Measurements from ENCODE around the gene PDK2. TPM values are rescaled to one million over a fixed set of nuclear protein-coding genes. Genes with fewer than 3 reads are reported as not detected.

PDK2 gene
- total and polyA plus RNA-seq, 9 of the 15 experiments (the other 6 are each of a cell fraction or from before 2014, with no cell fraction given): 0.03 to 2.5 (median 1.4) TPM

- TF ChIP-seq MBD2 (IDR thresholded peaks at IDR 0.05; ENCODE audit: borderline replicate concordance, low read depth) (peak; percentile 46; the same call in 1 of the 2 replicates), USF1 (CRISPR knock-in tag; IDR thresholded peaks at IDR 0.05) (no peak), KDM4B (IDR thresholded peaks at IDR 0.05; ENCODE audit: borderline replicate concordance in 2 of 2, low read depth in 1 of 2) (no peak), ZNF23 (CRISPR knock-in tag; IDR thresholded peaks at IDR 0.05) (no peak), KAT8 (IDR thresholded peaks at IDR 0.05; ENCODE audit: low read depth) (no peak), XRCC5 (IDR thresholded peaks at IDR 0.05; ENCODE audit: low read depth, low read length) (no peak; the same call in 1 of the 2 replicates), L3MBTL2 (IDR thresholded peaks at IDR 0.05) (peak; percentile 11; the same call in 1 of the 2 replicates), NFE2 (IDR thresholded peaks at IDR 0.05; ENCODE audit: low read depth) (no peak), PURB (CRISPR knock-in tag; IDR thresholded peaks at IDR 0.05; ENCODE audit: low read depth) (no peak), BRF1 (IDR thresholded peaks at IDR 0.05; ENCODE audit: borderline replicate concordance, extremely low read depth, insufficient read length) (no peak), TFAM (CRISPR knock-in tag; conservative IDR thresholded peaks at IDR 0.05) (no peak), MYNN (IDR thresholded peaks at IDR 0.05) (peak; percentile 60), MYNN (CRISPR knock-in tag; IDR thresholded peaks at IDR 0.05) (no peak), CHD4 (IDR thresholded peaks at IDR 0.05; ENCODE audit: insufficient read depth, insufficient replicate concordance, low read depth, low read length, poor library complexity, severe bottlenecking) (no peak), ZEB2 (IDR thresholded peaks at IDR 0.05) (peak; percentile 89), CBFA2T2 (conservative IDR thresholded peaks at IDR 0.05) (peak; percentile 80), RBFOX2 (IDR thresholded peaks at IDR 0.05; ENCODE audit: low read depth, low read length) (no peak), MCM7 (IDR thresholded peaks at IDR 0.05) (no peak), HMG20A (CRISPR knock-in tag; conservative IDR thresholded peaks at IDR 0.05) (no peak), SMARCA4 (IDR thresholded peaks at IDR 0.05) (peak; percentile 75), SMARCC2 (IDR thresholded peaks at IDR 0.05; ENCODE audit: low read depth) (peak; percentile 40; the same call in 1 of the 2 replicates), ZNF24 (IDR thresholded peaks at IDR 0.05) (no peak), POLR2H (tag; IDR thresholded peaks at IDR 0.05; ENCODE audit: low read depth) (no peak), ZFP36 (IDR thresholded peaks at IDR 0.05; ENCODE audit: low read depth, low read length, partially characterized antibody) (peak; percentile 80)
- TF ChIP-seq, protein P1, sequence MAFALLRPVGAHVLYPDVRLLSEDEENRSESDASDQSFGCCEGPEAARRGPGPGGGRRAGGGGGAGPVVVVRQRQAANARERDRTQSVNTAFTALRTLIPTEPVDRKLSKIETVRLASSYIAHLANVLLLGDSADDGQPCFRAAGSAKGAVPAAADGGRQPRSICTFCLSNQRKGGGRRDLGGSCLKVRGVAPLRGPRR (CRISPR knock-in tag; IDR thresholded peaks at IDR 0.05): no peak
- TF ChIP-seq, protein P2, sequence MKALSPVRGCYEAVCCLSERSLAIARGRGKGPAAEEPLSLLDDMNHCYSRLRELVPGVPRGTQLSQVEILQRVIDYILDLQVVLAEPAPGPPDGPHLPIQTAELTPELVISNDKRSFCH (CRISPR knock-in tag; IDR thresholded peaks at IDR 0.05): no peak
- TF ChIP-seq, protein P2 (tag; IDR thresholded peaks at IDR 0.05): peak; percentile 40; the same call in 1 of the 2 replicates
- TF ChIP-seq, protein P3, sequence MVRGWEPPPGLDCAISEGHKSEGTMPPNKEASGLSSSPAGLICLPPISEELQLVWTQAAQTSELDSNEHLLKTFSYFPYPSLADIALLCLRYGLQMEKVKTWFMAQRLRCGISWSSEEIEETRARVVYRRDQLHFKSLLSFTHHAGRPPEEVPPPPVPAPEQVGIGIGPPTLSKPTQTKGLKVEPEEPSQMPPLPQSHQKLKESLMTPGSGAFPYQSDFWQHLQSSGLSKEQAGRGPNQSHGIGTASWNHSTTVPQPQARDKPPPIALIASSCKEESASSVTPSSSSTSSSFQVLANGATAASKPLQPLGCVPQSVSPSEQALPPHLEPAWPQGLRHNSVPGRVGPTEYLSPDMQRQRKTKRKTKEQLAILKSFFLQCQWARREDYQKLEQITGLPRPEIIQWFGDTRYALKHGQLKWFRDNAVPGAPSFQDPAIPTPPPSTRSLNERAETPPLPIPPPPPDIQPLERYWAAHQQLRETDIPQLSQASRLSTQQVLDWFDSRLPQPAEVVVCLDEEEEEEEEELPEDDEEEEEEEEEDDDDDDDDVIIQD (CRISPR knock-in tag; IDR thresholded peaks at IDR 0.05): no peak
These were observed 58.8 kb downstream of the PDK2 start (continued) for GRCh38 chr17:50153650-50154575.

Measured in K562 (cell line).